NCI-H2171 treated with DMSO at 0.1 percent for 48 hours (cell line): ENCODE results near the gene GNG3.
"Not testable (repeated sequence)": the region's sequence is repeated elsewhere in the genome, so short reads cannot be mapped to it uniquely, and the experiment has no call there.

ENCODE experiments used
- DNase-seq: peaks from one replicate; lab custom pipeline; 2025; lab: John Stamatoyannopoulos, UW

GNG3 gene

DNA sequence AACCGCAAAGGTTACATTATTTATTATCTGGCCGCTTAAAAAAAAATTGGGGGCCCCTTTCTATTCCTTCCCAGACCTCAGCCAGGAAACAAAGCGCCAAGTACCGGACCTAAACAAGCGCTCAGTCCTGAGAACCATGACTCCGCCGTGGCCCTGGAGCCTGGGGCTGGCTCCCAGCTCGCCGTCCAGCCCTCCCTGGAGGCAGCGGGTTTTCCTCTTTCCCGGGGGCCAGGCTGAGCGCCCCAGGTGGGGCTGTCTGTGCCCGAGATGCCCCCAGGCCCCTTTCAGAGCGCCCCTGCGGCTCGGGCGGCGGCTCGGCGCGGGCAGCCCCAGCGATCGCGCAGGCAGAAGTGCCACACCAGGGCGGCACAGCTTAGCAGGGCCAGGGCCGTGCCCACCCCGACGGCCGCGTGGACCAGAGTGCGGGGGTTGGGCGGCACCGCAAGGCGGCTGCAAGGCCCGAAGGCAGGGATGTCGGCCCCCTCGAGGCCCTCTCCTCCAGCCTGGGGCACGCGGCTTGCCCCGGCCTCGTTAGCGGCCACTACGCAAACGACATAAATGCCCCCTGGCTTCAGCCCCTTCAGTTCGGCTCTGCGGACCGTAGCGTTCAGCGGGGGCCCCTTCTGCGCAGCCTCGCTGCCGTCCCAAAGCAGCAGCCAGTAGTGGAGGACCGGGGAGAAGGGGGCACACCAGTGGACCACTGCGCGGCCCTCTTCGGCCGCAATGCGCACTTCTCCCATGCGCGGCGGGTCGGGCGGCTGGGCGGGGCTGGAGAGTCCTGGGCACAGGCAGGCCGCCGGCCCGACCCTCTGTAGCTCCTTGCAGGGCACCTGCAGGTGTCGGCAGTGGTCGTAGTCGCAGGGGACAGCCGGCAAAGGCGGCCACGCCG is 19.7 kb upstream of the GNG3 start:
- no peak for DNase-seq

DNA sequence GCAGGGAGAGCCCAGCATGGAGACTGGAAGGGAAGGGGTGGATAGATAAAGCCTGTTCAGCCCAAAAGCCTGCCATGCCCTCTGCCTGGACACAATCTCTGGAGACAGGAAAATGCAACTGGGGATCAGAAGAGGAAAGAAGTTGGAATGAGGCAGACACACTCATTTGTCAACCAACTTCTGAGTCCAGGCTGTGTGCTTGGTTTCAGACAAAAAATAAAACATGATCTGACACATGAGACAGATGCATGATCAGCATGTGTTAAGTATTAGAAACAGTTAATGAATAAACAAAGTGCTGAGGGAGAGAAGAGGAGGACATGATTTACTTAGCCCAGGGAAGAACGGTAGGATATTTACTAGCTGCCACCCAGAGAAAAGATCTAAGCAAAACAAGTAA is 19.0 kb upstream of the GNG3 start:
- DNase-seq: no peak

DNA sequence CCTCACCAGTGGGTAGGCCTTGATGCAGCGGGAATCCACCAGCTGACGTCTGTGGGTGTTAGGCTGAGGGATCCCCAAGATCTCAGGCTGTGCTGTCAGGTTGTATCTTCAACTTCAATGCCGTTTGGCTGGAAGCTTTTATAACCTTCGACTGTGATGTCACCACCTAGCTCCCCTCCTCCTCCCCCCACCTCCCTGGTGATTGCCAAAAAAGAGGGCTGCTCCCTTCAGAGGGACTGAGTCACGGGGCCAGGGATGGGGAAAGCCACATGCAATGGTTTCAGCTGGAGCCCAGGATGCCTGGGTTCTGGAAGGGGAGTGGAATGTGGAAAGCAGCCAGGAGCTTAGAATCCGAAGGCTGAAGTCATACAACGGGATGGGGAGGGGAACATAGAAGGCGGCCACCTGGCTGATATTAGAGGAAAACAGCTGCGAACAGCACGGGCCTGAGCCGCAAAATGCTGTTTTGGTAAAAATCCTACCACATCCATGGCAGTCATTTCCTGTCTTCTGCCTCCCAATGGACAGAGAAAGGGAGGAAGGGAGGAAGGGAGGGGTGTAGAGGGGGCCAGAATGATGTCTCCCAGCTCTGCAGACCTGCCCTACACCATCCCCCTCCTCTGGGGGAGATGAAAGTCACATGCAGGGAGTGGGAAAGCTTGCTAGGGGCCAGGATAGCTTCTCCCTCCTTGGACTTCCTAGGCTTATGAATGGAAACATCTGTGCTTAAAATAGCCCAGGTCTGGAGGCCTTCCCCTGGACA is 17.9 kb upstream of the GNG3 start, which contains the start of gene LRRN4CL:
Gene LRRN4CL, minus strand, starts transcription at position 110 of the 763 bp plus-strand sequence. CDS start 1,022 bp downstream, outside the sequence.
- peak; percentile 45 for DNase-seq

DNA sequence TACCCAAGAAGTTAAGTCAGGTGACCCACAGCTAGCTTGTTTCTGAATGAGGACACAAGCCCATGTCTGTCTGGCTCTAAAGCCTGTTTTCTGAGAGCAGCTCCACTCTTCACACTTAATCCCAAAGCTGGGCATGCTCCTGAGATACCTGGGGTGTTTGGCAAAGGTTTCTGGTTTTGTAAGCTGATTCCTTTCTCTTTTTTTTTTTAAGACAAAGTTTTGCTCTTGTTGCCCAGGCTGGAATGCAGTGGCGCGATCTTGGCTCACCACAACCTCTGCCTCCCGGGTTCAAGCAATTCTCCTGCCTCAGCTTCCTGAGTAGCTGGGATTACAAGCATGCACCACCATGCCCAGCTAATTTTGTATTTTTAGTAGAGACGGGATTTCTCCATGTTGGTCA is 13.9 kb upstream of the GNG3 start:
- DNase-seq: not testable (repeated sequence)

DNA sequence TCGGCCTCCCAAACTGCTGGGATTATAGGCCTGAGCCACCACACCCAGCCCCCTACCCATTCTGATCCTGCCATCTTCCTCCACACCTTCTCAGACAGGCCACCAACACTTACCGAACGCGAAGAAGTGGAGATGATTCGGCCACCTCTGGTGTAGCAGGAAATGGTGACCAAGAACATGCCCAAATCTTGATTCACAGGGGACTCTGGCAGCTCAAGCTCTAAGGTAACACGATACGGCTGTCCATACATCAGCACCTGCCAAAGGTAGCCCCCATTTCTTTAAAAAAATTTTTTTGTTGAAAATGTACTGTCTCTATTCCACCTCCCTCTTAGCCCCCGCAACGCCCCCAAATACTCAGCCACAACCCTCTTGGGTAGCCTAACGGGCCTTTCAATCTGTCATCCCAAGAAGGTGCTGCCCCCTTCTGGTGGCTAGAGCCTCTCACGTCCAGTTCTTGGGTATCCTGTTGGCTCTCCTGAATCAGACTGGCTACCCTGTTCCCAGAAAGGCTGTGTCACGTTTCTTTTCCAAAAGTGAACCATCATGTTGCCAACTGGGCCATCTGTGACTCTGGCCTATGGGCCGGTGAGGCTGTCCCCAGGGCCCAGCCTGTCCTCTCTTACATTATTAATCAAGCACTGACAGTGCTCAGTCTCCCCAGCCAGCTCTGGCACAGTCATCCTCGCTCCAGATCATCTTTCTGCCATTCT is 12.9 kb upstream of the GNG3 start:
- DNase-seq: peak; percentile 28

DNA sequence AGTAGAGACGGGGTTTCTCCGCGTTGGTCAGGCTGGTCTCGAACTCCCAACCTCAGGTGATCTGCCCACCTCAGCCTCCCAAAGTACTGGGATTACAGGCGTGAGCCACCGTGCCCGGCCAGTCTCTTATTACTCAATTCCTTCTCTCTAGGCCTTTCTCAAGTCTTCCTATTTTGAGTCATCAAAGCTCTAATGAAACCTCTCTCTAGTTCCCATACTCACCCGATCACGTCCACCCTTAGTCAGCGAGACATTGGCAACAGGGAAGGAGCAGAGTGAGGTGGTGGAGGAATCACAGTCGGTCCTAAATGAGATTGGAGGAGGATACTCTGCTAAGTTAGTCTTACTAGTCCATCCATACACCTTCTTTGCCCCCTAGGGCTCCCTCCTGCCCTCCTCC is 5.2 kb upstream of the GNG3 start:
- no peak for DNase-seq

DNA sequence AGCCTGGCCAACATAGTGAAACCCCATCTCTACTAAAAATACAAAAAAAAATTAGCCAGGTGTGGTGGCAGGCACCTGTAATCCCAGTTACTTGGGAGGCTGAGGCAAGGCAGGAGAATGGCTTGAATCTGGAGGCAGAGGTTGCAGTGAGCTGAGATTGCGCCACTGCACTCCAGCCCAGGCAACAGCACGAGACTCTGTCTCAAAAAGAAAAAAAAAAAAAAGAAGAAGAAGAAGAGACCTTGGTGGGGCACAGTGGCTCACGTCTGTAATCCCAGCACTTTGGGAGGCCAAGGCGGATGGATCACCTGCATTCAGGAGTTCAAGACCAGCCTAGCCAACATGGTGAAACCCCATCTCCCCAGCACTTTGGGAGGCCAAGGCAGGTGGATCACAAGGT is 3.6 kb upstream of the GNG3 start:
- DNase-seq: not testable (repeated sequence)

DNA sequence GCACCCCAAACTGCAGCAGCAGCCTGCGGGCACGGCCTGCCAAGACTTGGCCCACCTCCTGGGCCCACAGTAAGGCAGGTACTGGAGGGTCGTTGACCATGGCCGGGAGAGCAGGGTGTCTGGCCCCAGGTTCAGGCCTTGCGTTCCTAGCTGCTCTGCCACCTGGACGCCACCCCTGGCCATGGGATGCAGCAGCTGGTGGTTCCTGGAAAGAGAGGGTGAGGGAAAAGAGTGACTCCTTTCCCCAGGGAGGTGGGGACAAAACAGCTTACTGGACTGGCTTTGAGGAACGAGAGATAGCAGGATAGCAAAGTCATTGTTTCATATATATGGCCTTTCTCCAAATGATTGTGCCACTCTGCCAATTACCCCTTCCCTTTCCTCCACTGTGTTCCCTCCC is 2.1 kb upstream of the GNG3 start:
- peak; percentile 51 for DNase-seq

DNA sequence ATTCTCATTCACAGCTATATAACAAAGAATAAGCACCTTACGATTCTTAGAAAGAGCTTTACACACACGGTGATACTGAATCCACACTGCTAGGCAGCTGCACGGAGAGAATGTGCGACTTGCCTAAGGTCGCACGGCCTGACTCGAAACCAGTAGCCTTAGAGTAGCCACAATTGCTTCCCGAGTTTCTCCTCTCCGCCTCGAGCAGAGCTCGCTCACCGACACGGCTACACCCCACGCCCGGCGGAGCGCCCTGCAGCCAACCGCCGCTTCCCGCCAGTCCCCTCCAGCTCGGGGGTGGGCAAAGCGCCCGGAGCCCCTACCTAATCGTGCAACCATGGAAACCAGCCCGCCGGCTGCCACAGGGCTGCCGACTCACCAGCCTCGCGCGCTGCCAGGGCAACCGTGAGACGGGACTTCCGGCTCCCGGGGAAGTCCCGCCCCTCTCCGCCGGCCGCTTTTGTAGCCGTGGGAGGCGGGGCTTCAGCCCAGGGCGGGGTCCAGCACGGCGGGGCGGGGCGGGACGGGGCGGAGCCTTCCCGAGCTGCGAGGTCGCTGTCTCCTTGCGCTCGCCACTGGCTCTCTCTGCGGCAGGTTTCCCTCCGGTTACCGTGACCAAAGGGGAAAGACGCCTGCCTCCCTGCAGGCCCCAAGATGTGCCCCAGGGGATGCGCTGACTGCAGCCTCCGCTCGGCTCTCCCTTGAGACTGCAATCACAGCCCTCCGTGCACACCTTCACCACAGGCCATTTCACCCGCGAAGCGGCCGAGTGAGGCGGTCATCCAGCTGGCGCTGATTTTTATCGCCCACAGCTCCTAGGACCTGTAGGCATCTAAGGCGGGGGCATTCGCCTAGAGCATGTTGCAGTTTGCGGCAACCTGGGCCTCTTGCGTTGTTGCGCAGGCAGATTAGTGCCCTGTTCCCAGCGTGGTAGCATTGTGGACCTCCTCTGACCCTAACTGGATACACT is 1.3 kb upstream of the GNG3 start:
- peak; percentile 97 for DNase-seq

DNA sequence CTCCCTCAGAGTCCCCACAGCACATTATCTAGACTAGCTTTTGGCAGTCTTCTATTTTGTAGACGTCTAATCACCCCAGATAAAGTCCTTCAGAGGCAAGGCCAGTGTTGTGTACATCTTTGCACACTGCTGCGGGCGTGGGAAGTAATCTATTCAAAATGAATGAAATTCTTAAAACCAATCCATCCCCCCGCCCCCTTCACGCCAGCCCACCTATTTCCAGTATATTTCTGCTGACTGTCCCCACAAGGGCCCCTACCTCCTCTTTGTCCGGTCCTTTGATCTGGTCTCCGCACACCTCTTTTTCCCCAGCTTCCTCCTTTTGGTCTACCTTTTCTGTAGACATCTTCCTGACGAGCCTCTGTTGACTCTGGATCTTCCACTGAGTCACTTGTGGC is 627 bp upstream of the GNG3 start:
- DNase-seq: no peak

DNA sequence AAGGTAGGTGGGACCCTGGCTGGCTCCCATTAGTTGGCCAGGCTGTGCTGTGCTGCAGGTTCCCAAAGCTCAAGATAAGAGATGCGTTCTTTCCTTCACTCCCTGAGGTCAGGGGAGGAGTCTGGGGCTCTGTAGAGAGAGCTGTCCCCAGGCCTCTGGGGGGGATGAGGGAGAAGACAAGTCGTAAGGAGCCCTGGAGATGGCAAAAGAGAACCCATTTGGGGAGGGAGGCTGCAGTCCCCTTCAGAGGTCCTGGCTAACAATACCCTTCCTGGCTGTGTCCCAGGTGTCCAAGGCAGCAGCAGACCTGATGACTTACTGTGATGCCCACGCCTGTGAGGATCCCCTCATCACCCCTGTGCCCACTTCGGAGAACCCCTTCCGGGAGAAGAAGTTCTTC is 916 bp downstream of the GNG3 start:
- no peak for DNase-seq

DNA sequence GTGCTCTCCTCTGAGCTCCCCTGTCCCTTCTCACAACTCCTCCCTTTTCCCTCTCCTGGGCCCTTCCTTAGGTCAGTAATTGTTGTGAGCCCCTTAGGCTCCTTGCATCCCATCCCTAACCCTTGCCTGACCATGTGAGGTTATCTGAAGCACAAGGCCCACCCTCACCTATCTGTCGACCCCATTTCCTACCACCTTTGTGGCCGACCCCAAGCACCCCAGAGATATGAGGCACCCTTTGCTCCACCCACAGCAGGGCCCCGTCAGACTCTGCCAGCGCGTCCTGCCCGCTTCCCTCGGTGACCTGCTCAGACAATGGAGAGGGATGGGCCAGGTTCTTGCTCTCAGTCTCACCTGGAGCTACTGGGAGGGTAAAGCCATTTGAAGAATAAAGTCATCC is 1.3 kb downstream of the GNG3 start:
- DNase-seq: no peak

DNA sequence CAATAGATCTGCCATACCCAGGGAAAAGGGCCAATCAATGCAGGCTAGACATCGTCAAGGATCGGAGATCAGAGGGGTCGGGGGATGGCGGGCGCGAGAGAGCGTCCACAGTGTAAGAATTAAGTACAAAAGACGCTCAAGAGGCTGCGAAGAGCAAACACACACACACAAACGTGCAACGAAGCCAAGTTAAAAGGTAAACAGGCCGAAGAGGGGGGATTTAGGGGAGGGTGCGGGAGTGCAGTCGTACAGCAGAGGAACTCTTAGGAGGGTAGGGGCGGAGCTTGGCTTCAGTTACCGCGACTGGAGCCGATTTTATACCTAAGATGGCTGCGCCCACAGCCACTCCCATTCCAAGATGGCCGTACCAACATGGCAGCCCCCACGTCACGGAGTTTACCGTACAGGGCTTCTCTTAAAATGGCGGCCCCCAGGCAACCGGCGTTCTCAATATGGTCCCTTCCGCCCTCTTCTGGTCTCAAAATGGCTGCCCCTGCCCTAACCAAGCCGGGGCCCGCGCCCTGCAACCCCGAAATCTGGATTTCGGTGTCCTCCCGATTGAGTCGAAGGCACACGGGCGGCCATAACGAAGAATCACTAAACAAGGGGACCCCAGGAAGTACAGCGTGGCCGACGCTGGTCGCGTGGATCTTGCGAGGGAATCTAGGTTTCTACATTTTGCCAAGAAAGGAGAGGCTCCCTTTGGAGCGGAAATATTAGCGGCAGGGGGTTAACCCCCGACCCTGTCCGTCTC is 1.9 kb downstream of the GNG3 start:
- peak; percentile 99 for DNase-seq

DNA sequence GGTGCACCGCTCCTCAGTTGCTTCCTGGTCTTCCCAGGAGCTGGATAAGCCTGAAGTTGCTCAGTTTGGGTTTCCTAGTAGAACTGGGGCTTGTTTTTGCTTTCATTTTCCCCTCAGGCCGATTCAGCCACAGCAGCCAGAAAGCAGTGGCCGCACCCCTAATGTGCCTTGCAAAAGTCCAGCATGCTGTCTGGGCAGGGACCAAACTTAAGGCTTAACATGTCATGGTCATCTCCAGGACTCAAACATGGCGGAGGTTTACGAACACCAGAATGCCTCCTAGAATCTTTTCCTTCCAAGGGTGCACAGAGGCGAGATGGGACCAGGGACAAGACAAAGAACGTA is 2.5 kb downstream of the GNG3 start:
- DNase-seq: no peak

DNA sequence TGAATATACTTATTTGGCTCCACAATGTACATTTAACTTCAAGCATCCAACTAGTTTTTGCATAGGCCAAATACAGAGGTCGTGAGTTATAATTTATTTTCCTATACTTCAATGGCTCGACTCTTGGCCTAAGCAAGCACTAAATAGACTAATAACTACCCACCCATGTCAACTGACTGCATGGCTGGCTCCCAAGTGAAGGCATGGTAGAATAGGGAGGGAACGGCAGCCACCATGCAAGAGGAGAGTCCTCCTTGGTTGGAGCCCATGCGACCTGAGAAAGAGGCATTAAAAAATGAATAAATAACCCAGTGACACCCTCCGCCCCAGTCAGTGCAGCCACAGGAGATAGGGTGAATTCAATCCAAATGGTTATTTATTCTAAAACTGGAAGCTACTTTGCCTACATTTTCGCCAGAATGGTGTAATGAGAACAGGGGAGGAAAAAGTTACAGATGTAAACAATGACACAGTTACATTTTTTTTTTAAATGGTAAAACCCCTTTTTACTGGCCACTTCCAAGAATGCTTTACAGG is 4.9 kb downstream of the GNG3 start:
- DNase-seq: no peak

DNA sequence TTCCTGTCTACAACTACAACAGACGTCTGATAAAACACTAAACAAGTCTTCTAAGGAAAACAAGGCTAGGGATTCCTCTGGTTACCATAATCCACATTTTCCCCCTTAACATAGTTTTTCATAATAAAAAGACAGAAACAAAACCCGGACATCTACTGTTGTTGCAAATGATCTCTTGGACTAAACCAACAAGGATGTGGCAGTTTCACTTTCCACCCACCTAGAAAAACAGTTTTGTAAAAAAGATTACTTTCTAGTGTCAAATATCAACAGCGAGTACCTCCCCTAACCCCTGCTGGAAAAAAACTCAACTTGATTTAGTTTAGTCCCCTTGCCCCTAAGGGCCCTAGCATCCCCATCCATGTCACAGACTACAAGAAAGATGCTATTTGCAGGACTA is 5.4 kb downstream of the GNG3 start:
- DNase-seq: no peak

DNA sequence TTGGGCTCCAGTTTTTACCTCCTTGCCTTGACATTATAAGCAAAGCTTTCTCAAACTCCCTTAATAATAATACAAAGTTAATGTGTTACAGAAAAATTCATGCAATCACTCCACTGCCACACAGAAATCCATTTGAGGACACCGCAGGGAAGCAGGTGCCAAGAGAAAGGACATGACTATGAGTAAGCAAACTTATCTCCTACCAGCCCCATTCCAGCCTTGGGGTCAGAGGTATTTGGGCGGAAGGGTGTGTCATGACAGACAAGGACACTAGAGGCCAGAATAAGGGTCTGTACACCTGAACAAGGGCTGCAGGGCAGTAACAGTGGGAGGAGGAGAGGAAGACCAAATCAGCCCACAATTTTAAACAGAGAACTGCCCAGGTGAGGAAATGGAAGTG is 5.9 kb downstream of the GNG3 start:
- no peak for DNase-seq

DNA sequence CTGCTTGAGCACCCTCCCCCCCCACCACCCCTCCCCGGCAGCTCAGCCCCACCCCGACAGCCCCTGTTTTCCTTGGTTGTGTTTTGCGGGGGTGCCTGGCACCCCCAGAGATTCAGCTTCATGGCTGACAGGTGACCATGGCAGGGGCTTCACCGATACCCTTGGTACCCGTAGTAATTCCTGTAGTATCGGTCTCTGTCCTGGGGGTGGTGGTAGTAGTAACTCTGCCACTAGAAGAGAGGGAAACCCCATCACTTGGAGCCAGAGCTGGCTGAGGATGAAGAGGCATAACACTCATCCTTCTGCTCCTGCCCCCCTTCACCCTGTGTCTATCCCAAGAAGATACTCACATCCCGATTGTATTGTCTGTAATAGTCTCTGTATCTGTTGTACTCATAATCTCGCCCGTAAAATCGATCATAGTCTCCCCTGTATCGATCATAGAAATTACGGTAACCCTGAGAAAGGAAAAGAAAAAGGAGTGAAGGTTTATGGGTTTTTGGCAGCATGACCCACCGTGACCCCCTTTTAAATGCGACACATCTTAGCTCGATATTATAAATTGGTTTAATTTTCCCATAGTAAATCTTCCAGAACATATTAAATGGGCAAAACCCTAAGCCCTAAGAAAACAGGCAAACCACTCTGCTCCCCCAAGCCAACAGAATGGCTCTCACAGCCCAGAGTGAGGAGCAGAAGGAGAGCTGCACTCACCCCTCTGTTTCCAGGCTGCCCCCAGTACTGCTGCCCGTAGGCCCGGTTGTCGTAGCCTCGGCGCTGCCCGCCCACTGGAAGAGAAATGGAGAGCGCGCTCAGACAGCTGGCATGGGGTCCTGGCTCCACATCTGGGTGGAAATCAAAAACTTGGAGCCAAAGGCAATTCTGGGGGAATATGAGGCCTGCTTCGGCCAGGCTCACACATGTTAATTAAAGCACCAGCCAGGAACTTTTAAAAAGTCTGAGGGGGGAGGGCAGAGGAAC is 8.0 kb downstream of the GNG3 start:
- no peak for DNase-seq

DNA sequence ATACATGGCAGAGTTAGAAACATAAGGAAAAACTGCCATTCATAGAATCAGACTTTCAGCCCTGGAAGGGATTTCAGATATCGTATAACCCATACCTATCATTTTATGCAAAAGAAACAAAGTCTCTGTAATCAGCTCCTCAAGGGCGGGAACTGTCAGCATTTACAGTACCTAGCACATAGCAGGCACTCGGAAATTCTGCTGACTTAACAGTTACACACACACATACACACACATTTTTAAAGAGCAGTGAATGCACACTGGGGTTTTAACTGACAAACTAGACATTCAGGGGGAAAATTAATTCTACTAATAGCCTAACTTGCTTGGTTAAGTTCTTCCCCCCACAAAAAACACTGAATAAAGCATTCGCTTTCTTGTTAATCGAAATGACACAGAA is 8.7 kb downstream of the GNG3 start:
- DNase-seq: no peak
